Suppressor macrophage treated with lipopolysaccharide for 4 hours (primary cell): ENCODE data around the gene GNG12.

ENCODE experiments used
- DNase-seq: peaks from one replicate; pipeline ENCODE4 v3.0.0-alpha.2; 2020

Gene GNG12

GRCh38 chr1:67696708-67697107 lies 136.6 kb downstream of the GNG12 start:
- no peak for DNase-seq

- DNase-seq = no peak
These were observed 137.3 kb downstream of the GNG12 start for GRCh38 chr1:67695963-67696362.

- DNase-seq = no peak
These were observed 141.6 kb downstream of the GNG12 start for GRCh38 chr1:67691712-67692111.

DNA sequence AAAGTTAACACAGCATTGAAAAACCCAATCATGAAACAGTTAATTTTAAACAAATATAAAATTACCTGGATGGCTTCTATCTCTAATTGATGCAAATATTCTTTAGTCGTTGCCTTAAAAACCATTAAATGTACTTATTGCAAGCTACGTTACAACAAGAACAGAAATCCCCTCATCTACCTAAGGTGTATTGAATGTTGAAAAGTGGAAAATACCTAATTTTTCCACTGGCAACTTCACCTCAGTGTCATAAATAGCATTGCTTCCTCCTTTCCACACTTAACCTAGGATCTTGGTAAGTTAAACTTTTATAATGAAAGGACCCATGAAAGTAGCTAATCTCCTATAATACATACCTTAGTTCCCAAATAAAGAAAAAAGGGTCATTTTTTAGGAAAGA lies 142.9 kb downstream of the GNG12 start:
- DNase-seq = no peak

DNA sequence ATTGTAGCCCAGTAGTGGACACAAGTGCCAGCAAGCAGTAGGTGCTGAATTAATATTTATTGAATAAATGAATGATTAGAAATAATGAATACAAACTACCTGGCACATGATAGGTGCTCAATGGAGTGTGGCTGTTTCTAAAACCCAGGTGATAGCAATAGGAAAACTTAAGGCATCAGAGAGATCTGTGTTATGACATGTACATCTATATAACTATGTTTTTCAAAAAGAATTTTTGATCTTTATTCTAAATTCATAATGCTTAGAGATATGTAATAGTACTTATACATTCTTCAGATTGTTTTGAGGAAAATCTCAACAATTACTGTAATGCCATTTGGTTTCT lies 143.3 kb downstream of the GNG12 start:
- DNase-seq = no peak

GRCh38 chr1:67689267-67690017 lies 143.8 kb downstream of the GNG12 start:
- DNase-seq = no peak

DNA sequence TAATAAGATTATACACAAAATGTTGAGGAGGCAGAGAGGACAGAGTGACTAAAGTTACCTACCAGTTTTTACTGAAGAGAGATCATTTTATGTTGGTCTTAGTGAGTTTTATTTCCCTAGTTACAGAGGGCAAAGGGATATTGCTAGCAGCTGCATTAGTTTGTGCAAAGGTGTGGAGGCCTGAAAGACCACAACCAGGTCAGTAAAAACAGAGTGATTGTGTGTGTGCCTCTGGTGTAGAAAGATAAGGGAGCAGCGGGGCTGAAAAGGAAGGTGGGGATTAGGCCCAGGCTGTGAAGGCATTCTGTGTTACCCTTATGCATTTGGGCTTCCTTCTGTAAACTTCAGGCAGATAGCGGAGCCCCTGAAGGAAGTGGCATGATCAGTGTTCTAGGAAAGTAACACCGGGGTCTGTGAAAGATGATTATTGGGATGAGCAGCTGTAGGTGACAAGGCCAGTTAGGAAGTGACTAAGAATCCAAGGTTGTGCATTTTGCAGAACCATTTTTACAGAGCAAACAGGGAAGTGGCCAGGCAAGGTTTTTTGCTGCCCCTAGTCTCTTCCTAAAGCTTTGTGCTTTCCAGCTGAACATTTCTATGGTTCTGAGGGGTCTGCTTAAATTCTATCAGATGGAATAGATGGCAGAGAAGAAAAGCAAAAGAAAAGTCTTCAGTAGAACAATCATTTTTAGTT lies 144.6 kb downstream of the GNG12 start:
- peak; percentile 46 for DNase-seq

DNA sequence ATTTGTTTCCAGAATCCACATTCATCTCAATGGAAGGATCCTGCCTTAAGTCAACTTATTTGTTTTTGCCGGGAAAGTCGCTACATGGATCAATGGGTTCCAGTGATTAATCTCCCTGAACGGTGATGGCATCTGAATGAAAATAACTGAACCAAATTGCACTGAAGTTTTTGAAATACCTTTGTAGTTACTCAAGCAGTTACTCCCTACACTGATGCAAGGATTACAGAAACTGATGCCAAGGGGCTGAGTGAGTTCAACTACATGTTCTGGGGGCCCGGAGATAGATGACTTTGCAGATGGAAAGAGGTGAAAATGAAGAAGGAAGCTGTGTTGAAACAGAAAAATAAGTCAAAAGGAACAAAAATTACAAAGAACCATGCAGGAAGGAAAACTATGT lies 145.6 kb downstream of the GNG12 start:
- peak; percentile 32 for DNase-seq

- no peak for DNase-seq
These were observed 146.1 kb downstream of the GNG12 start for GRCh38 chr1:67687198-67687545.

DNA sequence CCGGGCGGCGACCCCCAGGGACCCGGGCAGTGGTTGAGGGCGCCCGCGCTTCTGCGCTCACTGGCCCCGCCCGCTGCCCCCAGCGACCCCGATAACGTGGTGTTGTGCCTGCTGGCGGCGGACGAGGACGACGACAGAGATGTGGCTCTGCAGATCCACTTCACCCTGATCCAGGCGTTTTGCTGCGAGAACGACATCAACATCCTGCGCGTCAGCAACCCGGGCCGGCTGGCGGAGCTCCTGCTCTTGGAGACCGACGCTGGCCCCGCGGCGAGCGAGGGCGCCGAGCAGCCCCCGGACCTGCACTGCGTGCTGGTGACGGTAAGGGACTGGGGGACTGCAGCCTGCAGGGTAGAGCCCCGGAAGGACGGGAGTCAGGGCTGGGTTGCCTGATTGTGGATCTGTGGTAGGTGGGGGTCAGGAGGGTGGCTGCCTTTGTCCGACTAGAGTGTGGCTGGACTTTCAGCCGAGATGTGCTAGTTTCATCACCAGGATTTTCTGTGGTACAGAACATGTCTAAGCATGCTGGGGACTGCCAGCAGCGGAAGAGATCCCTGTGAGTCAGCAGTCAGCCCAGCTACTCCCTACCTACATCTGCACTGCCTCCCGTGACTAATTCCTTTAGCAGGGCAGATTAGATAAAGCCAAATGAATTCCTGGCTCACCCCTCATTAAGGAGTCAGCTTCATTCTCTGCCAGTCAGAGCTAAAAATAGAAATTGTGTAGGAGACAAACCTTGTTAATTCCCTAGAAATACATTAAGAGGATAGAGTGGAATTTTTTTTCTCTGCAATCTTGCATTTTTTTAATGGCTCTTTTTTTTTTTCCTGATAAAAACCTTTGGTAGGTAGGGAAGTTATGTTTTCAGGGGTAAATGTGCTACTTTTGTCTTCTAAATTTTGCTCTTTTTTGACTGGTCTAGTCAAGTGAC lies 146.7 kb downstream of the GNG12 start:
- peak; percentile 83 for DNase-seq

- DNase-seq = peak; percentile 37
These were observed 147.6 kb downstream of the GNG12 start for GRCh38 chr1:67685558-67686266.

DNA sequence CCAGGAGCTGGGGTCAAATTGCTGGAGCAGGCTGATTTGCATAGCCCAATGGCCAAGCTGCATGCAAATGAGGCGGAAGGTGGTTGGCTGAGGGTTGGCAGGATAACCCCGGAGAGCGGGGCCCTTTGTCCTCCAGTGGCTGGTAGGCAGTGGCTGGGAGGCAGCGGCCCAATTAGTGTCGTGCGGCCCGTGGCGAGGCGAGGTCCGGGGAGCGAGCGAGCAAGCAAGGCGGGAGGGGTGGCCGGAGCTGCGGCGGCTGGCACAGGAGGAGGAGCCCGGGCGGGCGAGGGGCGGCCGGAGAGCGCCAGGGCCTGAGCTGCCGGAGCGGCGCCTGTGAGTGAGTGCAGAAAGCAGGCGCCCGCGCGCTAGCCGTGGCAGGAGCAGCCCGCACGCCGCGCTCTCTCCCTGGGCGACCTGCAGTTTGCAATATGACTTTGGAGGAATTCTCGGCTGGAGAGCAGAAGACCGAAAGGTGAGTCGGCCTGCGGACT lies 148.2 kb downstream of the GNG12 start, which contains the start of gene GADD45A:
TSS of gene GADD45A (plus strand) at position 135 of the 491 bp plus-strand sequence. CDS start at position 429, 294 bp downstream.
- DNase-seq = peak; percentile 97

- no peak for DNase-seq
These were observed 148.7 kb downstream of the GNG12 start for GRCh38 chr1:67684526-67685066.

GRCh38 chr1:67683766-67684525 lies 149.3 kb downstream of the GNG12 start:
- peak; percentile 66 for DNase-seq

GRCh38 chr1:67683316-67683715 lies 150.0 kb downstream of the GNG12 start:
- peak; percentile 49 for DNase-seq

- DNase-seq = peak; percentile 79
These were observed 150.5 kb downstream of the GNG12 start for GRCh38 chr1:67682659-67683197.

- DNase-seq = no peak
These were observed 152.8 kb downstream of the GNG12 start for GRCh38 chr1:67680486-67680885.

- DNase-seq = no peak
These were observed 153.6 kb downstream of the GNG12 start for GRCh38 chr1:67679691-67680090.

DNA sequence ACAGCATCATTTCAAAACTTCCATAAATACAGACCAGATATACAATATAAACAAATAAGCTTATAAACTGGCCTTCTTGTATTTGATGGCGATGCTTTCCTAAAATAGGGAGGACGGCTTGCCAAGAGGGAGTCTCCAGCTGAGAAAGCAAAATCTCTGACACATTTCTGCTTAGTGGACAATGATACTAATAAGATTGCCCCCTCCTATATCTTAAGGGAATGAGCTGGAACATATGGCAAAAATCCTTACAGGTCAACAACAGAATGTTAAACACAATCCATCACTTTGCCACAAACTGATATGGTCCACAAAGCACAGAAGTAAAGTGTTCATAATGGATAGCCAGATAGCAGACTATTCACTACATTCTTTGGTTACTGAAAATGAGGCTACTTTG lies 155.3 kb downstream of the GNG12 start:
- DNase-seq = no peak

DNA sequence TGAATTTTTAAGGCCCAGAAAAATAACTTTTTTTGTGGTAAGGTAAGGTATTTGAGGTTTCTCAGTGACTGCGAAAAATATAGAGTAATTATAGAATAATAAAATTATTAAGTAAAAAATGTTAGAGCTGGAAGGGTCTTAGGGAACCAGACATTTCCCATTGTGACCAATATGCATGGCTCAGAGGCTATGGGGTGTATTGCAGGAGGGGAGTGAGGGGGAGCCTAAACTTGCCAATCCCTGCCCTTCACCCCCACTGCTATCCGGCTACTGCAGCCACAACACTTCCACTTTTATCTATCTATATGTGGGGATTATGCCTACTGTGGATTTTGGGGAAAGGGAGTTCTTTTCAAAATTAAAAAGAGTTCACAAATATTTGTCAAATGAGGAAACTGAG lies 155.9 kb downstream of the GNG12 start:
- no peak for DNase-seq

DNA sequence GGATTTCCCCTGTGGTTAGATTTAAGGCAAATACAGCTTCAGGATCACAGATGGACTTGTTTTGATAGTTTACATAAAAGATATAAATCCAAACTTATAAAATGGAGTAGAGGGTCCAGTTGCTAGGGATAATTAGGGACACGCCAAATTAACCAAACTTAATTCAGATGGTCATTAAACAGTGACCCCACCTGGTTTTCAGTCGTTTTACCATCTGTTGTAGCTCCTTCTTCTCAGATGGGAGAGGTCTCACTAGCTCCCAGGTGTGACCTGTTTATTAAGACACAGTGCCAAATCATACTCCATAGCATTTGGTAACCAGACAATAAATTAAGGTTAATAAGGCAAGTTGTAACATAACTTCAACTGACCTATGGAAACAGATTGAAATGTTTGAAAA lies 156.3 kb downstream of the GNG12 start:
- DNase-seq = no peak
